ENCODE results near the gene AGR2.

Gene AGR2

DNA sequence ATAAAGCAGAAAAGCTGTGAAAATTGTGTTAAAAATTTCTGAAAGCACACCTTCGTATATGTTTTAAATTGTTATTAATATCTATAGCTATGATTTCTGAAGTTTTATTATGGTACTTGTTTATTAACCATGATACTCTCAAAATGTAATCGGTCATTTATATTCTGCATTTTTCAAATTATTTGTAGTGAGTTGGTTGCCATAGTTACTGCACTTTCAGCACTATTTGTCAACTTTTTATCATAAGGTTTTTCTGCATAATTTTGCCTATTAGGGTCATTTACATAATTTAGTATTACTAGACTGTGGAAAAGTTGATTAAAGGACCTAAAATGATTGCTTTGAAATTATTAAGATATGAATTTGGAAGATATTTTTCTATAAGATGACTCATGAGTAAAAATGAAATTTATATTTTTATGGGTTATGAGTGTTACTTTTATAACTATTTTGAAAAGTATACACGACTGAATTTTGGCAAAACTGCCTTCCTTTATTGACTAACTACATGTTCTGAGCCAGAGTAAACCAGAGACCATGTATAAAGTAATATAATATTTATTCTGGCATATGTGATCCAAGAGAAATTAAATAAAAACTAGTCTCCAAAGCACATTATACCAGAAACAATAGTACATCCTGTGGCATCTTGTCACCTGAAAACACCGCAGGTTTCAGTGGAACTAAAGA is 7.9 kb upstream of the AGR2 start:
- DNase-seq = no peak

DNA sequence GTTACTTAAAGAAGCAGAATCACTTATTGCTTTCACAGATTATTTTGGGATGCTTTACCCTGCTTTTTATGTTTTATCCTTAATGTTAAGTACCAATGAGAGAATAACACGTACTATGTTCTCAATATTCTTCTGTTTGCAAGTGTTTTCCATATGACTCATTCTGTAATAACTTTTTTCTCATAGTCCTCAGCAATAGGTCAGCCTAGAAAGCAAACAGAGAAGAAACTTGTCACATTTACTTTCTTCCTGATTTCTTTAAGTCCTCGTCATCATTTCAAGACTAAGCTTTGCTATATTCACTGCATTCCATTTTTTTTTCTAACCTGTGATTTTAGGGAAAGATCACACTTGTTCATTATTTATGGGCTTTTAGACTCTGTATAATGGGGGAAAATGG is 6.8 kb upstream of the AGR2 start:
- no peak for DNase-seq

DNA sequence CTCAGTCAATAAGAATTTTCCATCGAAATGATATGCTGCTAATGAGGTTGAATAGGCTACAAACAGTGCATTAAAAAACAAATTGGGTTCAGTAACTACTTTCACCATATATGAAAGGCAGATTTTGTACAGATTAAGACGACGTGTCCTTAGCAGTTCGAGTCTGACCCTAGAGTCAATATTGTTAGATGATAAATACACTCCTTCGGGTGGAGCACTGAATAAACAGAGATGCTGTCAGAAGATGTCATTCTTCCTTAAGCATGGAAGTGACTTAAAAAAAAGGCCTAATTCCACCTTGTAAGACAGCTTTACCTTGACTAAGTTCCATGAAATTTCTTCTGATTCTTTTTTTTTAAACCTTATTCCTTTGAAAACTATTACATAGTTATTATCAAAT is 5.8 kb upstream of the AGR2 start:
- no peak for DNase-seq

DNA sequence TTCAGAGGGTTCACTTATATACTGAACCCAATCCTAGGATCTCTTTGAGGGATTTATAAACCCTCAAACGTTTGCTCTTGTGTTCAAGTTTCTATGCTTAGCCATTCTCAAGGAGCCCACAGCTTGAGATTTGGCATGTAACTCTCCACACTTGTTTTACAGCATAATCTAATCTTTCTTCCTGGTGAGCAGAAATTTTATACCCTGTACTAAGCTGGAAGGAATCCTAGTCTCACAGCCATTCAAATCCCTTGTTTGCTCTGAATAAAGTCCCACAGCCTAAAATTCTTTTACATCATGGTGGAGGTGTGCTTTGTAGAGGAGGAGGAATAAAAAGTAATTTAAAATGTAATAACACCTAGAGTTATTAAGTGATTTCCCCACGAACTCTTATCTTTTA is 5.3 kb upstream of the AGR2 start:
- no peak for DNase-seq

DNA sequence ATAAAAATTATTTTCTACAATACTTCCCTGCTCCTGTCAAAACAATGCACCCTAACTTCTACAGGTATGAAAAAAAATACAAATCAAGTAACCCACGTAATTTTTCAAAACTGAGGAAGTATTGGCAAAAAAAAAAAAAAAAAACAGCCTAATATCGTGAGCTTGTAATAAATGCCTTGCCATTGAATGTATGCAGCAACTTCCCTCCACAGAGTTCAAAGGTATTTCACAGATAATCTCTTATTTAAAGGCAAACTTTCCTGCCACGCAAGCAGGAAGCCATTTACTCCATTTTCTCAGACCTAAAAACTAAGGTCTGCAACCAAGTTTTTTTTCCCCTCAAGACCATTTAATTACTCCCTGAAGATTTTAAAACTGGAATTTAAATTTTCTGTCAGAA is 642 bp upstream of the AGR2 start:
- DNase-seq = no peak

DNA sequence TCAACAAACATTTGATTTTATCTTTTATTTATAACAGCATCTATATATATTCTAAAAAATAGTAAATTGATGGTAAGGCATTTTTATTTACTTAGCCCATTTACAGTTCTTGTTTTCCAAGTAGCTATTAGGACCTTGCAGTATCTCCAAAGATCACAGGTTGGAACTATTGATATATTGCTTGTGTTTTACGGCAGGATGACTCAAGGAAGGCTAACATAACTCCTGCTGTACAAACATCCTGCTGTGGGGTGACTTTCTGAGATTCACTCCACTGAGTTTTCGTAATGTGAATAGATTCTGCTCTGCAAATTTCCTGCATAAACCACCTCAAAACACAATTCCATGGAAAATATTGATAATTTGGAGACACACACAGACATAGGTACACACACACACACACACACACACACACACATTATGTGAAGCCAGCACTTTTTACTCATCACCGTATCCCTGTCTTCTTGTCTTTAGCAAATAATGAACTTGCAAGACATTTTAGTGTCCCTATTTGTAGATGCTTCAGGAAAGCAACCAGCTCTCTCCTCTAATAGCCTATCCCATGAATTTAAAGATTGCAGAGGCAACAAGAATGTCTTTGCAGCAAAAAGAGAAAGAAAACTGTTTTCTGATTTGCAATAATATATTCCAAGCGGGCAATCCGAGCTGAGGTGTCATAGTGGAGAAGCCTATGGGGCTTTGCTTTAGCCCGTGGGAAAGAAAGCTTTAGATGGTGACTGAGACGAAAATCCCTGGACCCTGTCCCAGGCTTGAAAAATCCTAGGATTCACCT is 722 bp downstream of the AGR2 start:
- no peak for DNase-seq

DNA sequence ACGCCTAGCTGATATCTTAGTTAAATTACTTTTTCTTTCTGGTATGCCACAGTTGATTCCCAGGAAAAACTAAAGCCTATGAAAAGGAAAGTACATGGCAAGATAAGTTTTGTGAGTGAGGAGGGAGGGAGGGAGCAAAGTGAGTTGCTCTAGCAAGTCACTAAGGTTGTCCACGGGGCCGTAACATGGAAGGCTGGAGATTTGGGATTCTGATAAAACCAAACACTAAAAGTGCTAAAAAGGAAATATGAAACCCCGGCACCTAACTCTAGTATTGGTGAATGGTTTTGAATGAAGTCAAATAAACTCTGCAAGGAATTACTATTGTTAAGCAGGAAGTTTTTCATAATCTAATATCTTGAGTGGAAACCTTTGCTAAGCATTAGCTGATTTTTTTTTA is 1.7 kb downstream of the AGR2 start:
- DNase-seq = no peak

DNA sequence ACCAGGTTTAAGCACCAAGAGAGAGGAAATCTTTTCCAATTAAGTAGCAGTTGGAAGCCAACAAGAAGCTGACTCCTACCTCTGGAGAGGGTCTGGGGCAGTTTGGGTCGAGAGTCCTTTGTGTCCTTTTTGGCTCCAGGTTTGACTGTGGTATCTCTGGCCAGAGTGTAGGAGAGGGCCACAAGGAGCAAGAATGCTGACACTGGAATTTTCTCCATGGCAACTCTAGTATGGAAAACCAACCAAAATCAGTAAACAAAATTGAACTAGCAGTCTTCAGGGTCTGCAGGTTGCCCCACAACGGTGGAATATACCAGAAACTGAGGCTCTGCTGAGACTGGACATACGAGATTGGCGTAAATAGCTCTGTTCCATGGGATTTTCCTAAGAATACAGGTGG is 3.2 kb downstream of the AGR2 start:
- no peak for DNase-seq

DNA sequence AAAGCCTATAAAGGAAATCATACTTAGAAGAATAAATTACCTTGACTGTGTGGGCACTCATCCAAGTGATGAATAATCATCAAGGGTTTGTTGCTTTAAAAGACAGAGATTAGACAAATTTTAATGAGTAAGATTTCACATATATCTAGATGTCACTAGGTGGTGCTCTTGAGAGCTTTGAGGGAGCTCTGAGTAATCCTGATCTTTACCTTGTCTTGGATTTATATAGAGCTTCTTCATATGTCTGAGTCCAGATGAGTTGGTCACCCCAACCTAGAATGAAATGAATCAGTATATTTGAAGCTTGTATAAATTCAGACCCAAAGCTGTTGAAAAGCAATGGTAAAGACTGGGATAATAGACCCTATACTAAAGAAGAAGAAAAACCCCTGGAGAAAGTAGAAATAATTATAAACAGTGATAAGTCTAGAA is 3.7 kb downstream of the AGR2 start:
- no peak for DNase-seq

DNA sequence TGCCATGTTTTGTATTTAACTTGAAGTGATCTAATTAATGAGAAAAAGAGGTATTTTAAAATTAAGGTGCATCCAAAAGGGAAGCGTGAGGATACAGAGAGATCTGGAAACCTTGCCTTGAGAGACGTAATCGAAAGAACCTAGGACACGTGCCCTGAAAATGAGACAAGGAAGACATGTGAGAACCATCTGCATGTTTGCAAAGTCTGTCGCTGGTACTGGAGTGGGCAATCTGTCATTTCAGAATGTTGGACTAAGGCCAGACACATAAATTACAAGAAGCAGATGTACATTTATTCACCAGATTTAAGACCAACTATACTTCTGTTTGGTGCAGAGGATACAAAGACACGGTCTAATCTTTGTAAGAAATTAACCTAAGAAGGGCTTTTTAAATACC is 9.2 kb downstream of the AGR2 start:
- DNase-seq = no peak

DNA sequence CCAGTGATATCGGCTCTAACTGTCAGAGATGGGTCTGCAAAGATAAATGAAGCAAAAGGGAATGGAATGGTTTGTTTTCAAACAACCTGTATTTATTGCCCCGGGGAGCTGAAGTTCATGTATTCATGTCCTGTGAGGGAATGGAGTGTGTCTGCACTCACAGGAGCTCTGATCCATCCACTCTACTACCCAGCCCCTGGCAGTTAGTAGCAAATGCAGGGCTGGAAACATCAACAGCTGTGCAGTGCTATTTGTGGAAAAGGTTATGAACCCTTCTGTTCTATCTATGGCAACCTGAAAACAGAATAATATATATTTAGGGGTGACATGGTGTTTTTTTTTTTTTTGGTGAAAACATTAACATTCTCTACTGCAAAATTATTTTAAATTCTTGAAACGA is 9.8 kb downstream of the AGR2 start:
- DNase-seq = no peak

DNA sequence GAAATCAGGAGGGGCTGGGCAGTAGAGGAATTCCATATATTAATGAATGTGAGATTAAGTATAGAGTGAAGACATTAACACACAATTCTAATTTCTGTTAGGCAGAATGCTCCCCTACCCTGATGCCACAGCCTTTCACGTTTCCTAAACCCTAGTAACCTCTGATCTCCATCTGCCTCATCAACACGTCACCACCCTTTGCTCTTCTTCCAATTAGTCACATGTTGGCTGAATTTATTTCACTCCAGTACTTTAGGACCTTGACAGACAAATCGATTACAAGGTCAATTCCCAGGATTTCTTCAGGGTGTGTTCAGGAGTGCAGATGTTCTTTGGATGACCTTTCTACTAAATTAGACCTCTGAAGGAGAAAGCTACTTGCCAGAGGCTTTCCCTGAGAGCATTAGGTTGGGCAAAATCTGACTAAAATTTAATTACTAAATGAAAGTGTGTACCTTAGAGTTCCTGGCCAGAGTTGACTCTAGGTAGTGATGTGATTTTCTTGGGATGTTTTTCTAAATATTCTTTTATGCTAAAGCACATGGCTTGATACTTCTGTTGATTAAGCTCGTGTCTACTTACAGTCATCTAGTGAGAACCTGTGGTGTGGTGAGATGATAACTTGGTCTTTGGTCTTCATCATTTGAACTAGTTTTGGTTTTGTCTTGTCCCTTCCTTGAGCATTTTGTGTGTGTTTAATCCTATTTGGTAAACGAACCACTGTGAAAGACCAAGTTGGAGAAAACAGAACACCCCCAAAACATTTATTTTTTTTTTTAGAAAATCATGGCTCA is 12.7 kb downstream of the AGR2 start:
- DNase-seq = no peak

DNA sequence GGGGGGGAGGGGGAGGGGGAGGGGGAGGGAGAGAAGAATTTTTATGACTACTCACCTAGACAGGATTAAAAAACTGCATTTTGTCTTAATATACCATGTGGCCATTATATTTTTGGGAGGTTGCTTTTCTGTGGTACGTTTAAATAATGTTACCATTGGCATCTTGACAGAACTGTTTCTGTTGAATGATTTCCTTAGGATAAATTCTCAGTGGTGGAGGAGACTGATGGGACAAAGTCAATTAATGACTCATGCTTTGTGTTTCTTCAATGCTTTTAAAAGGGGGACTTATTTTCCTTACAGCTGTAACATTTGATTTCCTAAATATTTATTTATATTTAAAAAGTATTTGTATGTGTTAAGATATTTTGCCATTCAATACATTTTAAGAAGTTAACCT is 13.7 kb downstream of the AGR2 start:
- DNase-seq = no peak

DNA sequence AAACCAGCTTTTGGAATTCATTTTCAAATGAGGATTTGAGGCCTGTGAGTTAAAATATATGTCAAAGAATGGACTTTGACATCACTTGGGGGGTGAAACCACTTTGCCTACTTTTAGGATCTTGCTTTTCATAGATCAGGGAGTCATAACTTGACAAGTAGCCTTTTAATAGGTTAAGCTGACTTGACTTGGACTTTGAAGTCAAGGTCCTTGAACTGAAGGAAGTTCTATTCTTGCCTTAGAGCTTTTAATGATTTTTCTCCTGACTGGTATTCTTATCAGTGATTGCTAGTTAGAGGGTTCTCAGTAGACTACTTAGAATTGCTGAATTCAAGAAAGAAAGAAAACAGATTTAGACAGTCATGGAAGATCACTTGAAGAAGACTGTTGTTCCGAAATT is 17.7 kb downstream of the AGR2 start:
- DNase-seq = no peak

DNA sequence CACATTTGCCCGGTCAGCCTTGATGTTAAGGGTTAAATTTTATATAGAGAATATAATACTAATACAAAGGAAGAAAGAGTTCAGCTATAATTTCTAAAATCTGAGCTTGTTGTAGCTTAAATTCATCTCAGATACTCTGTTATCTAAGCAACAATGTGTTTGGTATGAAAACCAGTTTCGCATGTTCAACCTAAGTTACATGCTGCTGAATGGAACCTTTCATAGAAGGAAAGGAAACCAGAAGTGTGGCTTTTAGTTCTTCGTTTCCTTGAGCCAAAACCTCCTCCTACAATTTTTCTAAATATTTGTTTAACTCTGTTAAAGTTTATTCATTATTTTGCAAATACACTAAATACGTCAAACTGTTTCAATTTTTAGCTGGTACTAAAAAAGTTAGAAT is 18.5 kb downstream of the AGR2 start:
- DNase-seq = no peak

DNA sequence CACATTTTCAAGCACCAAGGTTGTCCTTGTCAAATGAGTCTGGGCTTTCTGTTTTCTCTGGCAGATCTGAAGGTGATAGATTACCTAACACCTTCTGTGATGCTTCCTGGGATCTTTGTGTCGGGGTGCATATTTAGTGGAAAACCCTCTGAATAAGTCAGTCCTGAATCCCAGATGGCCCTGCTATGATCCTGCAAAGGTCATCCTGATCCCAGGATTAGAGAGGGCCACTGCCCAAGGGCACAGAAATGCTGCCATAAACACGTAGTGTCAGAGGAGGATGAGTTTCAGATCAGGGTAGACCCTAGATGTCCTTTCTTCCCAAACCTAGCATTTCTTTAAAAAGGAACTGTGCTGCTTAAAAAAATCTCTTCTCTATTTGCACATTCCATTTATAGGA is 19.0 kb downstream of the AGR2 start:
- no peak for DNase-seq

DNA sequence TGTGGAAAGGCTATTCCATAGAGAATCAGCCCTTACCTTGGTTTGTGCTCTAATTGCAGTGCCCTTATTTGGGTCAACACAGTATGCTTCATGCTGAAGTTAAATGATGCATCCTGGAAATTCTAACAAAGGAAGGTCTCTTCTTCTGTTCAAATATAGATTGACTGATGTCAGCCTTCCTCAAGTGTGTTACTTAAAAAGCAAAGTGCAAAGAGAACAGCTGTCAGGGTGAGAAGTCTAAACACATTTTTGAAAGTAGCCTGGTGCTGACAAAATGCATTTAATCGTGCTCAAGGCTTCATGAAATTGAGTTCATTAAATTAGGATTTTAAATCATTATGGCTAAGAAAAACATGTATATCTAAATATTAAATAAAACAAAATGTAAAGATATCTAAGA is 19.5 kb downstream of the AGR2 start:
- no peak for DNase-seq

DNA sequence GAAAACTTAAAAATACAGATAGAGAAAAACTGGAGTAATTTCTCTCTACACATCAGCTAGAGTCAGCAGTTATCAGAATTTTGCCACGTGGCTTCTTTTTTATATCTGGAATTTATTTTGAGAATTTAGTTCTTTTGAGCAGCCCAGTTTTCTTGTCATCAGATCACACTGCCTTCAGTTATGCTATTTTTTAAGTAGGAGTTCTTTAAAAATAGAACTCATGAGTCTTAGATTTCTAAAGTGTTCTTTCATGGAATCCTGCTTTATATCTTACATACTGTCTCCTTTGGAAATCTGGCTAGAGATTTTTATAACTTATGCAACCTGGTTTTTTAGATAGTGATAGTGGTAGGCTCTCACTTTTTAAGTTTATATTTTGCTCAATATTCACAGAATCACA is 24.2 kb downstream of the AGR2 start:
- no peak for DNase-seq

DNA sequence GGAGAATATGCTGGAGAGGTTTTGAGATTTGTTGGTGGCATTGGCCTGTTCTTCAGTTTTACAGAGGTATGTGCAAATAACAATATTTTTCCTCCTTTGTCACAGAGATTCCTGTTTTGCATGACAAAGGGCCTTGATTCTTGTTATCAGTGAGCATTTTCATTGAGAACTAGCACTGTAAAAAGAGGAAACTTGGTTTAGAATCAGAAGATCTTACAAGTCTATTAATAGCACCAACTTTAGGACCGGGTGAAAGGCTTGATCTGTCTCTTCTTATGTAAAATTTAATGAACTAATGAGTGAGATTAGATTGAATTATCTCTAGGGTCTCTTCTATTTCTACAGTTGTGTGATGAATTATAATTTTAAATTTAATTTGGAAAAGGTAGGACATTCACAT is 25.7 kb downstream of the AGR2 start:
- DNase-seq = no peak

DNA sequence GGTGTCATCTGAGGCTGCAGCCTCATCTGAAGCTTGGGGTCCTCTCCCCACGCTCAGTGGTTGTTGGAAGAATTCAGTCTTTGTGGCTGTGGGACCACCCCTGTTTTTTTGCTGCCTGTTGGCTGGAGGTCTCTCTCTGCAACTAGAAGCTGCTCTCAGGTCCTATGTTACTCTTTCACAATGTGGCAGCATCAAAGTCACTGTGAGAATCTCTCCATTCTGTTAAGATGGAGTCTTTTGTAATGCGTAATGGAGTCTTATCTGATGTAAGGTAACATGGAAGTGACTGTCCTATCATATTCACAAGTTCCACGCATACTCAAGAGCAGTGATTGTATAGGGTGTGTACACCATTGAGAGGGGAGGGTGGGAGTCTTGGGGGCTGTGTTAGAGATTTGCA is 26.3 kb downstream of the AGR2 start:
- no peak for DNase-seq

DNA sequence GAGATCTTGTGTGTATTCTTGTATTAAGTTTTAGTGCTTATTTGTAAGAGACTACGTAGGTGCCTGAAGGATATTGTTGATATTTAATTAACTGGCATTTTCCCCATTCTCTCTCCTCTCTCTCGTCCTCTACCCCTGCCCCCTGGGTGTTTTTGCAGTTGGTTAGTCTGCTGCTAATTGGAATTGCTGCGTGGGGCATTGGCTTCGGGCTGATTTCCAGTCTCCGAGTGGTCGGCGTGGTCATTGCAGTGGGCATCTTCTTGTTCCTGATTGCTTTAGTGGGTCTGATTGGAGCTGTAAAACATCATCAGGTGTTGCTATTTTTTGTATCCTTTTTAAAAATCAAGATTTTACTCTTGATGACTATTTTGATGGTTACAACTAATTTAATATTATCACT is 28.7 kb downstream of the AGR2 start:
- no peak for DNase-seq

DNA sequence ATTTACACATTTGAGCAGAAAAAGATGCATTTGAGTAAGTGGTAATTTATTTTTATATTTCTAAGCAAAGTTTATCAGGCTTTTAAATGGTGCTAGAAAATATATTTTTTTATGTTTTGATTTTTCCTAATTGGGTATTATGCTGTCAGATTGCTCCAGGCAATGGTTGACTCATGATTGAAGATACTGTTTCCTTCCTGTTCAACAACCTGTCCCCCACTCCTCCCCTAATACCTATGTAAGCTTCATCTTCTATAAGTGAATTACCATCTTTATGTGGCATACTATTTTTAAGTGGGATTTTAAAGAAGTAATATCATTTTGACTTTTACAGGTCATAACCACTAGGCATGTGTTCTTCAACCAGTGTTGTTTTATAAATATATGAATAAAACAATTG is 29.8 kb downstream of the AGR2 start:
- no peak for DNase-seq

DNA sequence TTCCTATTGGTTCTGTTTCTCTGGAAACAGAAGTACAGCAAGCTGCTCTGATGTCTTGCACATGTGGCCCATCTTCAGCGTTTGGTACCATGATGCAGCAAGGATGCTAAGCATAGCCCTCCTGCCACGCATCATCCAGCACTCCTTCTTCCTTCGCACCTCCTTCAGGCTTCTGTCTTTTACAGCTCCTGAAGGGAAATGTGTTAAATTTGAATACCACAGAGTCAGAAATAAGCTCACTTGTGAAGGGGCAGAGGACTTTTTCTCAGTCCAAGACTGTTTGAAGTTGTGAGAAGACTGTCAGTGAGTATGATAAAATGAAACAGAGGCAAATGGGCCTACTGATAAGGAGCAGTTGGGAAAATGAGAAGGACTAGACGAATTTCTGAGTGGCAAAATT is 30.5 kb downstream of the AGR2 start:
- no peak for DNase-seq

DNA sequence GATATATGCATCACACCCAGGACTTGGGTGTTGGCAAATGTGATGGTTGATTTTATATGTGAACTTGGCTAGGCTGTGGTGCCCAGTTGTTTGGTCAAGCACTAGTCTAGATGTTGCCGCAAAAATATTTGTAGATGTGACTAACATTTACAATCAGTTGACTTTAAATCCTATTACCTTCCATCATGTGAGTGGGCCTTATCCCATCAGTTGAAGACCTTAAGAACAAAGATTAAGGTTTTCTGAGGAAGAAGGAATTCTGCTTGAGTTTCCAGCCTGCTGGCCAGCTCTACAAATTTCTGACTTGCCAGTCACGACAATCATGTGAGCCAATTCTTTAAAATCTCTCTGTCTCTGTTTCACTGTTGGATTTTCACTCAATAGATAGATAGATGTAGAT is 30.9 kb downstream of the AGR2 start:
- DNase-seq = no peak
